ENCODE measurements around the gene AFF4.

DNA sequence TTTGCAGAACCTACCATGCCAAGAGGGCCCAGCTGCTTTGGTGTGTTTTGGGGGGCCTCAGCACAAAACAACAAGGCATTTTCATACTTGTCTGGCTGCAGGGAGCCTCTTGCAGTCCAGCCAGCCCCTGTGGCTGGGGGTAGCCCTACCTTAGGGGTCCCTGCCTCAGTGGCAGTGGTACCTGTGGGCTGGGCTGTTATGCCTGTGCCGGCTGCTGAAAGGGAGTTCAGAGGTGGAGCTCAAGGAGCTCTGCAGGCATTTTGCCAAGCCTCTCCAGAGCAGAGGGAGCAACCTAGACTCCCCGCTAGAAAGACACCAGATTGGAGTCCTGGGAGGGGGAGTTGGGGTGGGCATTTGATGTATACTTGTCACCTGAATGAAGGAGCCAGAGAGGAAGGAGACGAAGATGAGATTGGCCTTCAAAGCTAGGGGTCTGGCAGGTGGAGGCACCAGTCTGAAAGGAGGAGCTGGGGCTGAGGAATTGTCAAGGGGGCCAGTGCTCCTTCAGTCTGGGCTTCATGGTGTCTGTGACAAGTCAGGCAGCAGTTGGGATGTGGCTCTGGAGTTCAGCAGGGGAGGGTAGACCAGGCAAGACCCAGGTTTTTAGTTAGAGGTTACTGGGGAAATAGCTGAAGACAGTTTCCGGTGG, 134.5 kb downstream of the AFF4 start:
- TF ChIP-seq CTCF (conservative IDR thresholded peaks at IDR 0.05; ENCODE audit: low read depth, low read length) (no peak), EZH2 (IDR thresholded peaks at IDR 0.05; ENCODE audit: borderline replicate concordance, low read depth, low read length, poor library complexity, severe bottlenecking) (no peak)

Measured in A673 (cell line).